Left lung (tissue), 10 donors: Measurements from ENCODE around the gene DRICH1. TPM values are rescaled to one million over a fixed set of nuclear protein-coding genes. Genes with fewer than 3 reads are reported as not detected.

Experiments
- ATAC-seq: fragments of 200-7000 bp; cut with Tn5 transposase; one replicate; pipeline ENCODE4 v1.9.1; 2020; ENCODE audit warnings: moderate library complexity
- DNase-seq, 4 donors: peaks; one replicate each; pipeline ENCODE4 v3.0.0-alpha.2; 2013 to 2020
- H3K27ac ChIP-seq, 2 donors: fragments of 200-600 bp; sonication (generic) in 1 of 2; one replicate each; pipeline versions ENCODE4 v1.5.0 to v1.8.0; 2020 to 2021
- H3K27me3 ChIP-seq, 2 donors: fragments of 200-600 bp; sonication (generic) in 1 of 2; one replicate each; pipeline versions ENCODE4 v1.5.0 to v1.8.0; 2020 to 2021
- H3K36me3 ChIP-seq, 2 donors: fragments of 200-600 bp; sonication (generic) in 1 of 2; one replicate each; pipeline versions ENCODE4 v1.5.0 to v1.8.0; 2020 to 2021
- H3K4me1 ChIP-seq, 2 donors: fragments of 200-600 bp; one replicate each; pipeline ENCODE4 v1.8.0; 2021
- H3K4me3 ChIP-seq, 2 donors: fragments of 200-600 bp; sonication (generic) in 1 of 2; one replicate each; pipeline versions ENCODE4 v1.5.0 to v1.8.0; 2020 to 2021; ENCODE audit warnings: mild to moderate bottlenecking in 1 of 2
- H3K9me3 ChIP-seq, 2 donors: fragments of 200-600 bp; sonication (generic) in 1 of 2; one replicate each; pipeline versions ENCODE4 v1.5.0 to v1.8.0; 2020 to 2021
- intact Hi-C, 2 donors: fragments of 100-400 bp; cut with DNase I; formaldehyde crosslinking; loops; one replicate each; pipeline versions ENCODE4 v1.11.2 to v1.14.2; 2022
- polyA plus RNA-seq, 6 donors: library from polyadenylated mRNA; unstranded; fragments of 120-200 nt; gene quantifications; one replicate each; pipeline ENCODE4 v1.2.1, GENCODE V29; 2013; ENCODE audit not compliant: insufficient read length in 6 of 6
- total RNA-seq, 2 donors: library from RNA; stranded (reverse); fragmentation: NEBNext Ultra II Directional; extraction: Animal tissue kit (Norgen Biotek cat#: 25700); gene quantifications; one replicate each; pipeline ENCODE4 v1.2.1, GENCODE V29; 2021
- TF ChIP-seq, protein P1 (sequence below), 2 donors: fragments of 200-600 bp; sonication (generic) in 1 of 2; IDR thresholded peaks; one replicate each; pipeline versions ENCODE4 v1.5.0 to v1.8.0; 2021; ENCODE audit warnings: antibody characterized with exemption in 2 of 2
- donor health status: DM: no; HTN: yes; CAD: no.
- donor health status: DM: no; HTN: no; CAD: no.

The DRICH1 gene
- total and polyA plus RNA-seq, 8 donors: 0.70 to 5.8 (median 2.9) TPM

DNA sequence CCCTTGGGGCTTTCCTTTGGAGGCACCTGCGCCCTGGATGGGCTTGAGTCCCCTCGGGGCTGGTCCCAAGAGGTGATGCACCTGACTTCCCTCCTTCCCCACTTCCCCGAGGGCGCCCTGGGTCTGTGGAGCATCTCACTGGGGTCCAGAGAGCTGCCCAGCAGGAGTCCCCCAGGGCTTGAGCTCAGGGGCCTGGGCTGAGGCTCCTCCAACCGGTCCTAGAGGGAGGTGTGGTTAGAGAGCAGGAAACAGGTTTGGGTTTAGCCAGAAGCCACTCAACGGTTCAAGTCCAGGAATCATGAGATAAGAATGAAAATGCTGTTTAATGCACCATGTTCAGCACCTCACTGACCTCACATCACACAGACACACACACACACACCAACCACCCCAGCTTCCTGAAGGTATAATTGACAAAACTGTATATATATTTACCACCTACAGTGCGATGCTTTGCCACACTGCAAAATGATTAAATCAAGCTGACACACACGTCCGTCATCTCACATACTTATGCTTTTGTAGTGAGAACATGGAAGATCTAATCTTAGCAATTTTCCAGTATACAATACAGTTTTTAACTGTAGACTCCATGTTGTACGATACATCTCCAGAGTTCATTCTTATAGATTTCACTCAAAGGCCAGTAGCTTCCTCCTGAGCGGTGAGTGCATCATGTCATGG lies 51.4 kb downstream of the DRICH1 start:
- TF ChIP-seq, protein P1, sequence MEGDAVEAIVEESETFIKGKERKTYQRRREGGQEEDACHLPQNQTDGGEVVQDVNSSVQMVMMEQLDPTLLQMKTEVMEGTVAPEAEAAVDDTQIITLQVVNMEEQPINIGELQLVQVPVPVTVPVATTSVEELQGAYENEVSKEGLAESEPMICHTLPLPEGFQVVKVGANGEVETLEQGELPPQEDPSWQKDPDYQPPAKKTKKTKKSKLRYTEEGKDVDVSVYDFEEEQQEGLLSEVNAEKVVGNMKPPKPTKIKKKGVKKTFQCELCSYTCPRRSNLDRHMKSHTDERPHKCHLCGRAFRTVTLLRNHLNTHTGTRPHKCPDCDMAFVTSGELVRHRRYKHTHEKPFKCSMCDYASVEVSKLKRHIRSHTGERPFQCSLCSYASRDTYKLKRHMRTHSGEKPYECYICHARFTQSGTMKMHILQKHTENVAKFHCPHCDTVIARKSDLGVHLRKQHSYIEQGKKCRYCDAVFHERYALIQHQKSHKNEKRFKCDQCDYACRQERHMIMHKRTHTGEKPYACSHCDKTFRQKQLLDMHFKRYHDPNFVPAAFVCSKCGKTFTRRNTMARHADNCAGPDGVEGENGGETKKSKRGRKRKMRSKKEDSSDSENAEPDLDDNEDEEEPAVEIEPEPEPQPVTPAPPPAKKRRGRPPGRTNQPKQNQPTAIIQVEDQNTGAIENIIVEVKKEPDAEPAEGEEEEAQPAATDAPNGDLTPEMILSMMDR (IDR thresholded peaks at IDR 0.05): no peak
- Histone ChIP-seq H3K27ac (no peak overlapping the region), H3K4me1 (no peaks in the 10 kb centered on the region), H3K36me3 (no peaks in the 10 kb centered on the region), H3K4me3 (no peak overlapping the region), H3K27me3 (no peaks in the 10 kb centered on the region), H3K9me3 (no peaks in the 10 kb centered on the region)
- ATAC-seq: no peak
- intact Hi-C loops: no loop called here
- peak in 1 of 4 donors; percentile 69 for DNase-seq

DNA sequence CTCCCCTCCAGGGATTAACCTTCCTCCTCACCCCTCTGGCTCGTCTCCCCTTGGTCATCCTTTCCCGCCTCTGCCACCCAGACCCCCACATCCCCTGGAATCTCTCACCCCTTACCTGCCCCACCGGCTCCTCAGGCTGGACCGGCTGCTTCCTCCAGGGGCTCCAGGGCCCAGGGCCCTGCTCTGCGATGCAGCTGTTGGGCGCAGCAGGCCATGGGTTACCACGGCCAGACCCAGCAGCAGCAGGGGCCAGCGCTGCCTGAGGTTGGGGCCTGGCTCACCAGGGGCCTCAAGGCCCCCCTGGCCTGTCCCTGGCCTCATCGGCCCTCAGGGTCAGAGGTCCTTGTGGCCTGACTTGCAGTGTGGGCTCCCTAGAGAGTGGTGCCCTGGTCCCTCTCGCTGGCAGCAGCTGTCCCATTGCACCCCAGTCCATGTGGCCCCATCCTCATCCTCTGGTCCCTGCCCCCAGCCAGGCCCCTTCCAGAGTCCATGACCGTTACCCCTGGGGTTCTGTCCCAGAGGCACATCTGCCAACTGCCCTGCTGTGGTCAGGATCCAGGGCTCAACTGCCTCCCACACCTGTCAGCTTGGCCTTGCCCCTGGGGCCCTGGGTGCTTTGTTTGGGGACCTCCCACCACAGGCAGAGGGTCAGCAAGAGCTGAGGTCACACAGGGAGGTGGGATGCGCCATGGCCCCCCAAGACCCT lies 52.1 kb downstream of the DRICH1 start, which contains the start of gene IGLL1:
IGLL1 (minus strand) TSS at position 421 of the 706 bp plus-strand sequence; CDS start at position 321, 100 bp downstream.
- peak in 1 of 4 donors; percentile 53 for DNase-seq
- intact Hi-C loops: no loop called here
- Histone ChIP-seq H3K4me3 (no peak within 1 kb of the TSS), H3K27ac (no peak within 1 kb of the TSS), H3K36me3 (no peaks in the 10 kb centered on the region), H3K4me1 (no peaks in the 10 kb centered on the region), H3K9me3 (no peaks in the 10 kb centered on the region), H3K27me3 (no peaks in the 10 kb centered on the region)
- TF ChIP-seq, protein P1 (IDR thresholded peaks at IDR 0.05): no peak
- ATAC-seq: no peak

DNA sequence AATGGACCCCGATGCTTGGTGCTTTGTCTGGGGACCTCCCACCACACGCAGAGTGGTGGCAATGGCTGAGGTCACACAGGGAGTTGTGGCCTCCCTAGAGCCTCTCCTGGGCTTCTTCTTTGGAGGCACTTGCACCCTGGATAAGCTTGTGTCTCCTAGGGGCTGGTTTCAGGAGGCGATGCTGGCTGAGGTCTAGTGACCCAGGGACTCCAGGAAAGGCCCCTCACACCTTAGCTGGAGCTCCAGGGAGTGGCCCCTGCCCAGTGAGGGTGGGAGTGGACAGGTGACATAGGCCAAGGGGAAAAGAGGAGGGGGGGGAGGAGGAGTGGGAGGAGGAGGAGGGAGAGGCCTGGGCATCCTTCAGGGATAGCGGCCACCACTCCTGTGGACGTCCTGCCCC lies 52.8 kb downstream of the DRICH1 start:
- H3K9me3 ChIP-seq: no peaks in the 10 kb centered on the region
- no peak overlapping the region for H3K4me3 ChIP-seq
- H3K36me3 ChIP-seq: no peaks in the 10 kb centered on the region
- H3K27ac ChIP-seq: no peak overlapping the region
- no peak for ATAC-seq
- H3K27me3 ChIP-seq: no peaks in the 10 kb centered on the region
- peak in 1 of 4 donors; percentile 13 for DNase-seq
- TF ChIP-seq, protein P1 (IDR thresholded peaks at IDR 0.05): no peak
- intact Hi-C loops: no loop called here
- H3K4me1 ChIP-seq: no peaks in the 10 kb centered on the region

DNA sequence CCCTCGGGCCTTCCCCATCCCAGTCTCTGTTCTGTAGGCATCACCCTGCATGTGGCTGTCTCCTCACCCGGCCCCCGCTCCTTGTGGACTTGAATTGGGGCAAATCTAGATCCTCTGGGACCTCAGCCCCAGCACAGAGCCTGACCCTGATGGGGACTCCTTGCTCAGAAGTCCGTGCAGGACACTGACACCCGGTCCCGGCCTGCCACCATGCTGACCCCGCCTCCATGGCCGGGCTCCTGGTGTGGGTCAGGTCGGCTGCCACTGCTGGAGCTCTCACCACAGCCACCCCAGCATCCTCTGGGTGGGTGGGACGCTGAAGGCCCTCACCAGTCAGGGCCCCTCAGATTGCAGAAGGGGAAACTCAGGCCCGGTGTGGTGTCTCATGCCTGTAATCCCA lies 53.8 kb downstream of the DRICH1 start:
- ATAC-seq (no peak), DNase-seq (peak in 1 of 4 donors; percentile 51)
- H3K36me3 ChIP-seq: no peaks in the 10 kb centered on the region
- H3K4me3 ChIP-seq: no peak overlapping the region
- intact Hi-C loops: no loop called here
- H3K27ac ChIP-seq: no peak overlapping the region
- no peaks in the 10 kb centered on the region for H3K4me1 ChIP-seq
- H3K9me3 ChIP-seq: no peaks in the 10 kb centered on the region
- H3K27me3 ChIP-seq: no peaks in the 10 kb centered on the region
- TF ChIP-seq, protein P1 (IDR thresholded peaks at IDR 0.05): no peak

DNA sequence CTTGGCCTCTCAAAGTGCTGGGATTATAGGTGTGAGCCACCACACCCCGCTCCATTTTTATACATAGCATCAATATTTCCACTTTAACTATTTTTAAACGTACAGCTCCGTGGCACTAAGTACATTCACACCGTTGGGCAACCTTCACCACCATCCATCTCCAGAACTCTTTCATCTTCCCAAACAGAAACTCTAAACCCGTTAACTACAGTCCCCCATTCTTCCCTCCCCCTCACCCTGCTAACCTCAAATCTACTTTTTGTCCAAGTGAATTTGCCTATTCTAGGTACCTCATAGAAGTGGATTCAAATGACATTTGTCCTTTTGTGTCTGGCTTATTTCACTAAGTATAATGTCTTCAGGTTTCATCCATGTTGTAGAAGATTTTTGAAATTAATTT lies 55.4 kb downstream of the DRICH1 start:
- DNase-seq (no peak), ATAC-seq (no peak)
- Histone ChIP-seq H3K36me3 (no peaks in the 10 kb centered on the region), H3K27me3 (no peaks in the 10 kb centered on the region), H3K4me1 (no peaks in the 10 kb centered on the region), H3K27ac (no peak overlapping the region), H3K4me3 (no peak overlapping the region), H3K9me3 (no peaks in the 10 kb centered on the region)
- TF ChIP-seq, protein P1 (IDR thresholded peaks at IDR 0.05): no peak
- intact Hi-C loops: no loop called here
